ENCODE data around the gene ZFP1.

Gene ZFP1

DNA sequence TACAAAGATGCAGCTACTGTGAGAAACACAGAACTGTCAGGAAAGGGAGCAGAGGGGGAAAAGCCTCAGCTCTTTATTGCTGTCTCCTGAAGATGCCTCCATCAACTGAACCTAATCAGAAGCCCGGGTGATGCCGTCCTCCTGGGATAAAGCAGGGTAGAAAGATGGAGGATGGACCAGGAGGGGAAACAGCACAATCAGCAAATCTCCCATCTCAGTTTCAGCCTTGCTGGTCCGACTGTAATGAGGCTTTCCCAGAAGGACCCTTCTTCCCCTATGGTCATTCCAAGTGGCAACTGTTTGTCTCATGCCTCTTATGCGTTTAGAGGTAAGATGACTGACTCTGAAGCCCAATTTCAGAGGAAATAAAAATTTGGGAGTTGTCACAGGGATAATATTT, 24.3 kb downstream of the ZFP1 start:
- H3K36me3 Mint-ChIP-seq (ENCODE audit: low read depth), result peaks cover 74% of the 10 kb centered on the region
- peaks cover 53% of the 10 kb centered on the region for H3K9me3 Mint-ChIP-seq
- H3K4me1 Mint-ChIP-seq (ENCODE audit: low read depth), result no peaks in the 10 kb centered on the region
- no peak overlapping the region for H3K4me3 Mint-ChIP-seq
- H3K27ac Mint-ChIP-seq, result no peak overlapping the region
- H3K27me3 Mint-ChIP-seq, result no peaks in the 10 kb centered on the region

DNA sequence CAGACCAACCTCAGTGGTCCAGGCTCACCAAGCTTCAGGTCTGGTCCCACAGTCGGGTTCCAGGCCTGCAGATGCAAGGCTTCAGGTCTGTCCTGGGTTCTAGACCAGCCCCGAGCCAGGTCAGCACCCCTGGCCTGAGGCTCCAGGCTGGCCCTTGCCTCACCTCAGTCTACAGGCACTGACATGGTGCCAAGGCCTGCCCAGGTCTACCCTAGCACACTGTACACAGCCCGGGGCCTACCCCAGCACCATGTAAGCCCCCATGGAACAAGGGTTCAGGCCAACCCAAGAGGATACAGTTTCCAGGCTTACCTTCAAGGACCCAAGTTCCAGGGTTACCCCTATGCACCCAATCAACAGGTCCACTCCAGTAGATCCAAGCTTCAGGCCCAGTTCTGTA, 26.8 kb downstream of the ZFP1 start:
- peaks cover 4% of the 10 kb centered on the region for H3K27me3 Mint-ChIP-seq

DNA sequence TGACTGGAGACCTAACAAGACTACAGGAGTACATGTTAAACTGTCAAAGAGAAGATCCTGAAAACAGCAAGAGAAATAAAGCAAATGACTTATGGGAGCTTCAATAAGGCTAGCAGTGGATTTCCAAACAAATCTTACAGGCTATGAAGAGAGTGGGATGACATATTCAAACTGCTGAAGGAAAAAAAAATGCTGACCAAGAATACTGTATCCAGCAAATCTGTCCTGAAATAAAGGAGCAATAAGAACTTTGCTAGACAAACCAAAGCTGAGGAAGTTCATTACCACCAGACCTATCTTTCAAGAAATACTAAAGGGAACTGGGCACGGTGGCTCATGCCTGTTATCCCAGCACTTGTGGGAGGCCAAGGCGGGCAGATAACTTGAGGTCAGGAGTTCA, 28.6 kb downstream of the ZFP1 start:
- Mint-ChIP-seq H3K9me3 (peaks cover 43% of the 10 kb centered on the region), H3K27me3 (peaks cover 7% of the 10 kb centered on the region), H3K4me3 (no peak overlapping the region), H3K36me3 (ENCODE audit: low read depth) (peaks cover 33% of the 10 kb centered on the region), H3K27ac (no peak overlapping the region), H3K4me1 (ENCODE audit: low read depth) (no peaks in the 10 kb centered on the region)

More for the DNA sequence above, 26.8 kb downstream of the ZFP1 start:
- H3K4me1 Mint-ChIP-seq (ENCODE audit: low read depth), result no peaks in the 10 kb centered on the region
- H3K27ac Mint-ChIP-seq, result no peak overlapping the region
- H3K9me3 Mint-ChIP-seq, result peaks cover 49% of the 10 kb centered on the region
- H3K4me3 Mint-ChIP-seq, result no peak overlapping the region
- peaks cover 52% of the 10 kb centered on the region for H3K36me3 Mint-ChIP-seq (ENCODE audit: low read depth)

DNA sequence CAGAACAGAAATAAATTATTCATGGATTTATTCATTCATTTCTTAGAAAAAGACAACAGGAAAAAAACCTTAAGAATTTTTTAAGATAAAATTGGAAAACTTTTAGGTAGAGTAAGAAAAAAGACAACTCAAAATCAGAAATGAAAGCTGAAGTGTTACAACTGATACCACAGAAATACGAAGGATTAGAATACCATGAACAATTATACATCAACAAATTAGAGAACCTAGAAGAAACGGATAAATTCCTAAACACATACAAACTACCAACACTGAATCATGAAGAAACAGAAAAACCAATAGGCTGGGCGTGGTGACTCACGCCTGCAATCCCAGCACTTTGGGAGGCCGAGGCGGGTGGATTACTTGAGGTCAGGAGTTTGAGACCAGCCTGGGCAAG, 30.9 kb downstream of the ZFP1 start:
- H3K27ac Mint-ChIP-seq, result no peak overlapping the region
- no peaks in the 10 kb centered on the region for H3K4me1 Mint-ChIP-seq (ENCODE audit: low read depth)
- peaks cover 23% of the 10 kb centered on the region for H3K9me3 Mint-ChIP-seq
- H3K27me3 Mint-ChIP-seq, result peaks cover 7% of the 10 kb centered on the region
- peaks cover 13% of the 10 kb centered on the region for H3K36me3 Mint-ChIP-seq (ENCODE audit: low read depth)
- no peak overlapping the region for H3K4me3 Mint-ChIP-seq

DNA sequence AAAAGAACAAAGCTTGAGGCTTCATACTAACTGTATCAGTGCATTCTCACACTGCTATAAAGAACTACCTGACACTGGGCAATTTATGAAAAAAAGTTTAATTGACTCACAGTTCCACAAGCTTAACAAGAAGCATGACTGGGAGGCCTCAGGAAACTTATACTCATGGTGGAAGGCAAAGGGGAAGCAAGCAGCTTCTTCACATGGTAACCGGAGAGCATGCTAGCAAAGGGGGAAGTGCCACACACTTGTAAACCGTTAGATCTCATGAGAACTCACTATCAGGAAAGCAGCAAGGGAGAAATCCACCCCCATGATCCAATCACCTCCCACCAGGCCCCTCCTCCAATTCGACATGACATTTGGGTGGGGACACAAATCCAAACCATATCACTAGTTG, 33.3 kb downstream of the ZFP1 start:
- no peak overlapping the region for H3K27ac Mint-ChIP-seq

DNA sequence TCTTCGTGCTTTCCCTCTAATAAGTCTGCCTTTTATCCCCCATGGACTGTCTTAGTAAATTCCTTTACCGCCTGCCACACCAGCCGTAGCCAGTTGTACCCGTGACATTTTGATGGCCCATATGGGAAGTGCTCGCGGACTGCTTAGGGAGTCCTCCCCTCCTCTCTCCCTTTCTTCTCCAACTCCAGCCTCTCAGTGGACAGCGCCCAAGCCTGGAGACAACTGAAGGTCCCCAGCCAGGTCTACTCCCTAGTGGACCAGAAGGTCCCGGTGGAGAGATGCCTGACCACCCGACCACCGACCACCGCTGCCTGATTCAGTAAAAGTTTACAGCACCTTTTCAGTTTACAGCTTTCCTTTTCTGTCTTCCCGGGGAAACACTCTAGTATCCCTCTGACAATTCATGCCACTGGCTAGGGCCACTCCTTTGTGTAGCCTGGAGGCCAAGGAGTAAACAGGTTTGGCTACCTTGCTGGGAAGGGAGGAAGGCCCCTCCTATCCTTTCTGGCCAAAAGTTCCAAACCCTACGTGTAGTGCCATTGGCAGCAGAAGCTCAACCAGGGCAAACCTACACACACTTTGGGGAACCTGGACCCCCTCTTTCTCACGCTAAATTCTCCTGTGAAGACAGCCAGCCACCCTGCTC, 40.6 kb downstream of the ZFP1 start:
- Mint-ChIP-seq H3K27ac (no peak overlapping the region), H3K27me3 (peaks cover 4% of the 10 kb centered on the region), H3K36me3 (ENCODE audit: low read depth) (no peaks in the 10 kb centered on the region), H3K4me1 (ENCODE audit: low read depth) (no peaks in the 10 kb centered on the region), H3K4me3 (no peak overlapping the region), H3K9me3 (no peaks in the 10 kb centered on the region)

More for the DNA sequence above, 33.3 kb downstream of the ZFP1 start:
- Mint-ChIP-seq H3K4me3 (no peak overlapping the region), H3K9me3 (peaks cover 14% of the 10 kb centered on the region), H3K27me3 (peaks cover 7% of the 10 kb centered on the region), H3K4me1 (ENCODE audit: low read depth) (no peaks in the 10 kb centered on the region), H3K36me3 (ENCODE audit: low read depth) (peaks cover 4% of the 10 kb centered on the region)

DNA sequence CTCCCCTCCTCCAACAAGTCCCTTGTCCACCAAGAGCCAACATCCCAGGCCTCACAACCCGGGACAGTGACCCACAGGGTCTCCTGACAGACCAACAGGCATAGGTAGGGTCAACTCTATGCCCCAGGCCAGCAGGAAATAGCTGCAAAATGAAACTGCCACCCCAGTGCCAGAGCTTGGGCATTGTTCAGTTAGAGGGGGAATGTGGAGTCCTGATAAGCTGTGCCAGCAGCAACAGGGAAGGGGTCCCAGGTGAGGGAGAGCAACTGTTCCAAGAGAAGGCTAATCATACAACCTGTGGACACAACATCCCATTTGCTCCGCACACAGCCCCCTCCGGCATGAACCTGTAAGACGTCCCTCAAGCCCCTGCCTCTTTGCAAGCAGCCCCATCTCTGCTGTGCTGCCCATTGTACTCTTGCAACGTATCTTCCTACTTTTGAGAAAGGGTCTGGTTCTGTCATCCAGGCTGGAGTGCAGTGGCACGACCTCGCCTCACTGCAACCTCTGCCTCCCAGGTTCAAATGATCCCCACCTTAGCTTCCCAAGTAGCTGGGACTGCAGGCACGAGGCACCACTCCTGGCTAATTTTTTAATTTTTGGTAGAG, 41.4 kb downstream of the ZFP1 start:
- Mint-ChIP-seq H3K36me3 (ENCODE audit: low read depth) (no peaks in the 10 kb centered on the region), H3K4me3 (no peak overlapping the region), H3K9me3 (no peaks in the 10 kb centered on the region), H3K4me1 (ENCODE audit: low read depth) (no peaks in the 10 kb centered on the region), H3K27me3 (peaks cover 4% of the 10 kb centered on the region), H3K27ac (no peak overlapping the region)

DNA sequence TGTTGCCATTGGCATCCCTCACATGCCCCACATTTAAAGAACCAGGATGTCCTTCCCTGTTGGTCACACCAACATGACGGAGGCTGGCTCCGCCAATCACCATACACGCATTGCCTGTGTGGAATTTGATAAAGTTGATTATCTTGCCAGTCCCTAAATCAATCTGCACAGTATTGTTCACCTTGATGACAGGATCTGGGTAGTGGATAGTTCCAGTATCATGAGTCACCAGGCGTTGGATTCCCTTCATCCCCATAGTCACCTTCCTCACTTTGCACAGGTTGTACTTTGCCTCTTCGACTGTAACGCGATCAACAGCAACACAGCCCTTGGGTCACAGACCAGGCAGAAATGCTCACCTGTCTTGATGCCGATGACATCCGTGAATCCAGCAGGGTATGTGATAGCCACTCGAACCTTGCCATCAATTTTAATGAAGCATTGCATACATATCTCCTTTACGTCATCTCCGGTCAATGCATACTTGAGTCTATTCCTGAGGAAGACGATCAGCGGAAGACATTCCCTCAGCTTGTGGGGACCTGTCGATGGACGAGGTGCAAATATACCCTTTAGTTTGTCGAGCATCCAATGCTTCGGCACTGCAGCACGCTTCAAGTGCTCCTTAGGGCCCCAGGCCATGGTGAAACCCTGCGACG, 44.4 kb downstream of the ZFP1 start:
- H3K36me3 Mint-ChIP-seq (ENCODE audit: low read depth), result no peaks in the 10 kb centered on the region
- H3K27me3 Mint-ChIP-seq, result peaks cover 14% of the 10 kb centered on the region
- no peaks in the 10 kb centered on the region for H3K9me3 Mint-ChIP-seq
- H3K4me1 Mint-ChIP-seq (ENCODE audit: low read depth), result no peaks in the 10 kb centered on the region
- H3K27ac Mint-ChIP-seq, result no peak overlapping the region
- no peak overlapping the region for H3K4me3 Mint-ChIP-seq

DNA sequence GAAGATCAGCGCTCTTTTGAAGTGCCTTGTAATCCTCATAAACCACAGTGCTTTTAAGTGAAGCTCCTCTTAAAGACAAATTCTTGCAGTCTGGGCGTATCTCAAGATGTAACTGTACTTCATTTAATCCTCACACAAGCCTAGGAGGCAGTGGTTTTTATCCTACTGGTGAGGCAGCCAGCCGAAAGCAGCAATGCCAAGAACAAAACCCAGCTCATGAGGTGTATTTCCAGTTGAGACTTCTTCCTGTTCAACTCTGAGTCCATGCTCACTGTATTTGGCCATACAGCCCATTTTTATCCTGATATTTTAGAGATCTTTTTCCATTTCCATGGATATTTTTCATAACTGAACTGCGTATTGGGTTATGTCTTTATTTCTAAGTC, 44.9 kb downstream of the ZFP1 start:
- H3K36me3 Mint-ChIP-seq (ENCODE audit: low read depth), result no peaks in the 10 kb centered on the region
- H3K9me3 Mint-ChIP-seq, result no peaks in the 10 kb centered on the region
- H3K27ac Mint-ChIP-seq, result no peak overlapping the region
- no peaks in the 10 kb centered on the region for H3K4me1 Mint-ChIP-seq (ENCODE audit: low read depth)
- no peak overlapping the region for H3K4me3 Mint-ChIP-seq
- H3K27me3 Mint-ChIP-seq, result peaks cover 20% of the 10 kb centered on the region

DNA sequence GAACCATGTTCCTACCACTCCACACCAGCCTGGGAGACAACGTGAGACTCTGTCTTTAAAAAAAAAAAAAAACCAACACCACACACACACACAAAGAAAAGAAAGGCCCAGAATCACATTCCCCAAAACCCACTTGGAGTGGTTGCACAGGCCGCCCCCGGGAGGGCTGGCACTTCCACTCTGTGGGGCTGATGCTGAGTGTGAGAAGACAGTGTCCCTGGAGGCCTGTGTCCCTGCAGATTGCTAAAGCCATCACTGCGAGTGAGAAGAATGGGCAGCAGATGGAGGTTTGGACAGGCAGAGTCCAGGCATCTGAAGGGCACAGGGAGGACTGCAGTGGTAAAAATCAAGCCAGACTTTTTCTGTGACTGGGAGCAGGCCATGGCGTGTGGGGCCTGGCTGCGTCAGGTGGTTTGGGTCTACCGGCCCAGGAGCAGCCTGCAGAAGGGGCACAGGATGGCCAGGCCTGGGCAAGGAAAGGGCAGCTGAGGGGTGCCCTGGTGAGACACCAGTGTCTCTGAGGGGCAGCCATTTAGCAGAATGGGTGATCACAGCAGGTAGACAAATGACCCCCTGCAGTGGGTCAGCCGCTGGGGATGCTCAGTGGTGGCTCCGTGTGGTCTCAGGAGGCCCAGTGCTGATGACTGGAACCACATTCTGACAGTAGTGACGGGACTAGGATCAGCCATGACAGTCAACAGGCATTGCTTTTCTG, 45.6 kb downstream of the ZFP1 start:
- Mint-ChIP-seq H3K4me1 (ENCODE audit: low read depth) (no peaks in the 10 kb centered on the region), H3K27me3 (peaks cover 18% of the 10 kb centered on the region), H3K9me3 (no peaks in the 10 kb centered on the region), H3K36me3 (ENCODE audit: low read depth) (no peaks in the 10 kb centered on the region), H3K27ac (no peak overlapping the region), H3K4me3 (no peak overlapping the region)

DNA sequence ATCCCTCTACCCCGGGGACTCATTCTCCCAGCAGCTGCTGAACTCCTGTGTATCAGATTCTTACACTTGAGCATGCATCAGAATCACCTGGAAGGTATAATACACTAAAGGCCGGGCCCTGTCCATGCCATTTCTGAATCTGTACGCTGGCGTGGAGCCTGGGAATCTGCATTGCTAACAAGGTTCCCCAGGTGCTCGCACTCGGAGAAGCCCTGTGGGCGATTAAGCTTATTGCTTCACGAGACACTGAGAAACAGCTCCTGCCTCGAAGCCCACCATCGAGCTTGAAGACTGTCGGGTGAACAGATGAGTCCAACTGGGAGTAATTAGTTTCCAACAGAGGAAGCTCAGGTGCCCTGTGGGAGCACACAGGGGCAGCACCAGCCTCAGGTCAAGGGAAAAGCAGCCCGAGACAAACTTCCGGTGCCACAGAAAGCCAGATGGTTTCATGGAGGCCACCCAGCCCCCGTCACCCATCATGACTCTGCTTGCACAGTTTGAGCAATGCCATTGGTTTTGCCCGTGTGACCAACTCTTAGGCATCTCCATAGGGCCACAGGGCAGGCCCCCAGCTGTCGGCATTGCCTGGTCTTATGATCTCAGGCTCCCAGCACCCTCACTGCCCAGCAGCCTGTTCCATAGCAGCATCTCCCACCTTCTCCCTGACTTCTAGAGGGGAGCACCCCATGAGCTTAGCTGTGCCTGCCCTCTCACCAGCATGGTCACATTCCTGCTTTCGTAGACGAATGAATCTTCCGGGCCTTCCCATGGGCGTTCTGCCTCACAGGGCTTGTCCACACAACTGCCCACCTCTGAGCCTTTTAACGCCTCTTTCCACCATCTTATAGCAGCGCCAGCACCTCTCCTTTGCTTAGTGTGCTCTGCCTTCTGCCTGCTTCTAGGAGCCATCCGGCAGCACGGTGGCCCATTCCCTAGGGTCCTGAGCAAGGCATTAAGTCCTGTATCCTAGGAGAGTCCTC, 47.8 kb downstream of the ZFP1 start:
- Mint-ChIP-seq H3K27ac (no peak overlapping the region), H3K4me1 (ENCODE audit: low read depth) (peaks cover 7% of the 10 kb centered on the region), H3K27me3 (peaks cover 18% of the 10 kb centered on the region), H3K36me3 (ENCODE audit: low read depth) (no peaks in the 10 kb centered on the region), H3K4me3 (no peak overlapping the region), H3K9me3 (no peaks in the 10 kb centered on the region)

DNA sequence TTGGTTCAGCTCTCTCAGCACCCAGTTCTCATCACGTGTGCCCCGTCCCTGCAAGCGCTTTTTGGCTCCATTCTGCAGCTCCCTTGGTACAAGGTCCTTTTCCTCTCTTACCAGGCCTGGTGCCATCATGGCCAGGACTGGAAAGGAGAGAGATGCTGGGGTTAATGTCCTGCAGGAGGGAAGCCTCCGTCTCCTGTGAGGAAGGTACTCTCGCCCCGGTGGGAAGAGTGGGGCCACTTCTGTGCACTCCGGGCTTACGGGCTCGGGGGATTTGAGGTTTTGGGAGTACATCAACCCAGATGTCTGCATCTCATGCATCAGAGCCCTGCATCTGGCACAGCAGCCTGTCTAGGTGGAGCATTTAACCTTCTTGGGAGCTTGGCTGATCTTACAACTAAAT, 48.5 kb downstream of the ZFP1 start:
- Mint-ChIP-seq H3K27ac (no peak overlapping the region), H3K9me3 (no peaks in the 10 kb centered on the region), H3K36me3 (ENCODE audit: low read depth) (no peaks in the 10 kb centered on the region), H3K27me3 (peaks cover 18% of the 10 kb centered on the region), H3K4me1 (ENCODE audit: low read depth) (peaks cover 11% of the 10 kb centered on the region), H3K4me3 (no peak overlapping the region)

DNA sequence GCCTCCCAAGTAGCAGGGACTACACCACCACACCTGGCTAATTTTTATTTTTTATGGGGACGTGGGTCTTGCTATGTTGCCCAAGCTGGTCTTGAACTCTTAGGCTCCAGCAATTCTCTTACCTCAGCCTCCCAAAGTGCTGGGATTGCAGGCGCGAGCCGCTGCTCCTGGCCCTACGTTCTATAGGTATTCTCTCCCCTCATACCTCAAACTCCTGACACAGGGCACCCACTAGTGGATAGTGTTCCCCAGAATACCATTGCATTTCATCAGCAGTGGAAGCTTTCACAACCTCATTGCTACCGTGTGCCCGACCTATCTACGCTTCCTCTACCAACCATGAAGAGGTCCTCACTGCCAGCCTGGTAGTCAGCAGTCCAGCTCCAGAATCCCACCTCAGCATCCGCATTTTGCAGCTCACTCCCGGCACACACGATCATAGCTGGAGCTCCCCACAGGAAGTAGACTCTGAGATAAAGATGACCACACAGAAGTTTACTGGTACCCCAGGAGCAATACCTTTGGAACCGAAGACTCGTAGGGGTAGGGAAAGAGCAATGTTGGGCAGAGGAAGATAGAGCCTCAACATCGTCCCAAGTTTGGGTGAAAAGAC, 49.3 kb downstream of the ZFP1 start:
- H3K4me3 Mint-ChIP-seq, result no peak overlapping the region
- H3K4me1 Mint-ChIP-seq (ENCODE audit: low read depth), result peaks cover 14% of the 10 kb centered on the region
- H3K27me3 Mint-ChIP-seq, result peaks cover 18% of the 10 kb centered on the region
- H3K9me3 Mint-ChIP-seq, result no peaks in the 10 kb centered on the region
- no peak overlapping the region for H3K27ac Mint-ChIP-seq
- H3K36me3 Mint-ChIP-seq (ENCODE audit: low read depth), result no peaks in the 10 kb centered on the region

DNA sequence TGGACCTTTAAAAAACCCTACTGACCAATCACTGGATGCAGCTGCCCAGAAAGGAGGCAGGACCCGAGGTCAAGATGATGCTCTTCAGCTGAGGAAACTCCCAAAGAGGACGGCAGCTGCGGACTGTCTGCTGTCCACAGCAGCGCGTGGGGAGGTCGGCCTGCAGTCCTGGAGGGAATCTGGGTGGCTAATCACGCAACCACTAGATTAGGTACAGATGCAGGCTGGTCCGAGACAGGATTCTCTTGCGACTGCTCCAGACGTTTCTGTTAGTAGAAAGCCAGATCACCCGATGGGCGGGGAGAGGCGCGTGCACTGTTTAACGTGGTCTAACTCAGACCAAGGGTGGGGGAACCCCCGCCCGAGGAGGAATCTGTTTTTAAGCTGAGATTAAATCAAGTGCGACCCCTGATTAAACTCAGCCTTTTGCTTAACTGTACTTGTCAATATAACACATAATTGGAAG, 49.8 kb downstream of the ZFP1 start:
- no peak overlapping the region for H3K27ac Mint-ChIP-seq

More for the DNA sequence above, 49.8 kb downstream of the ZFP1 start:
- Mint-ChIP-seq H3K9me3 (no peaks in the 10 kb centered on the region), H3K36me3 (ENCODE audit: low read depth) (no peaks in the 10 kb centered on the region), H3K27me3 (peaks cover 18% of the 10 kb centered on the region), H3K4me3 (no peak overlapping the region), H3K4me1 (ENCODE audit: low read depth) (peaks cover 14% of the 10 kb centered on the region)
